ENCODE results near the gene SULF2.

Gene SULF2

DNA sequence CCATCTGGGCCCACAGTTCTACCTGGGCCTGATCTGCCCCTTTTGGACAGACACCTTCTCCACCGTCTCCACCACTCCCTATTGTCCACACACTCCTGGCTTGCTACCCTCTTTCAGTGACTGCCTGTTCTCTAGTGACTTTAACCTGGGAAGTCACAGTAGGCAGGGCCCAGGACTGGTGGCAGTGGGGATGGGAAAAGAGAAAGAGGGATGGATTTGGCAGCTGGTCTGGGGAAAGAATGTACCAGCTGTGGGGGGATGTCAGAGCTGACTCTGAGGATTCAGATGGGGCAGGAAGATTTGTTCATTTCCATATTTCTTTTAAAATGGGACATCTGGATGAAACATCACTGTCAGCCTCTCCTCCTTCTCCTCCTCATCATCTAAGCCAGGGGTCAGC, 85.5 kb downstream of the SULF2 start:
- peak in 1 of 10 donors; percentile 5 for DNase-seq
- intact Hi-C loops (cut with DNase I) = no loop called here

- DNase-seq = peak in 2 of 10 donors; percentile 6 to 44
- intact Hi-C loops (cut with DNase I) = no loop called here
These were observed 87.1 kb downstream of the SULF2 start for GRCh38 chr20:47698142-47698541.

- intact Hi-C loops (cut with DNase I) = no loop called here
- peak in 3 of 10 donors; percentile 48 to 67 (median 60) for DNase-seq
These were observed 88.4 kb downstream of the SULF2 start for GRCh38 chr20:47696856-47697255.

DNA sequence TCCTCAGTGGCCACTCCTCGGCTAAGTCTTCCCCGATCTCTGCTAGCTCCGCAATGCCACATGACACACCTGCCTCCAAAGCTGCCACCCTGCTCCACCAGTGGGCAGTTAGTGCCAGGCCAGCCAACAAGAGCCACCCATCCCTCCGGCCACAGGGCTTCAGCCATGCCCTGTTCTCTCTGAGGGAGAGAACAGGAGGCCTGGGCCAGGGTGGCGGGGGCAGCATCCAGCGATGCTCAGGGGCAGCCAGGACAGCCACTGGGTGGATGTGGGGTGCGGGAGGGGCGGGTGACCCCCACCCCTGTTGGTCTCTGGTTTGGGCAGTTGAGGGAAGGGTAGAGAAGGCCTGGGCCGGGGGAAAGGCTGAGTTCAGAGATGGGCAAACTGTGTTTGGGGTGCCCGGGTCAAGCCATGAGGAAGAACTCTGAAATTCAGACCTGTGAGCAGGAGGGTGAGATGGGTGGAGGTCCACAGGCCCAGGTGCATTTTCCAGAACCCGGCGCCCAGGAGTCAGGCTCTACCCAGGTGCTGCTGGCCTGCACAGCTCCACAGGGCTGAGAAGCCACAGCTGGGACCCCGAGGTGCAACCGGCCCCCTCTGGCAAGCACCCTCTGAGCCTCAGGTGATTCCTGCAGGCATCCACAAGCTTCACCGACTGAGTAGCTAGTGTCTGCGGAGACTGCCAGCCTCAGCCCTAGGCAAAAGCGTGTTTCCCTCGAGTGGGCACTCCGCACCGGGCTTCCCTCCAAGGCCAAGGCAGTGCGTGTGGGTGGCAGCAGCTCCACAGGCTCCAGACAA, 91.1 kb downstream of the SULF2 start:
- intact Hi-C loops (cut with DNase I) = no loop called here
- DNase-seq = peak in 3 of 10 donors; percentile 60 to 69 (median 62)

DNA sequence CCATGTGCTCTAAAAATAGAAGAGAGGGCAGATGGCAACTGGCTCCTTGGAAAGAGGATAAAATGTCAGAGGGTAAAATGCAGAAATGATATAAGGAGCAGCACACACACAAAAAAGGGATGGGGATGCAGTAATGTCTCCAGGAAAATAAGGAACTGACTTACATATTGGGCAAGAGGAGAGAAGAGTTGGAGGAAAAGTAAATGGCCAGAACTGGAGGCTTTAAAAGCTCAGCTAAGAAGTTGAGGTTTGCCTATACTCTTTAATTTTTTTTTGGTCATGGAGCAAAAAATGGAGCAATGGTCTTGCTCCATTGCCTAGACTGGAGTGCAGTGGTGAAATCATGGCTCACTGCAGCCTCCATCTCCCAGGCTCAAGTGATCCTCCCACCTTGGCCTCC, 93.7 kb downstream of the SULF2 start:
- no peak for DNase-seq
- intact Hi-C loops (cut with DNase I) = no loop called here

- no peak for DNase-seq
- intact Hi-C loops (cut with DNase I) = no loop called here
These were observed 95.5 kb downstream of the SULF2 start for GRCh38 chr20:47689731-47690130.

GRCh38 chr20:47688385-47689381, 96.6 kb downstream of the SULF2 start:
- intact Hi-C loops (cut with DNase I) = no loop called here

GRCh38 chr20:47687095-47687987, 97.9 kb downstream of the SULF2 start:
- intact Hi-C loops (cut with DNase I) = no loop called here
- DNase-seq = peak in 3 of 10 donors; percentile 5 to 70 (median 28)

More at GRCh38 chr20:47688385-47689381, 96.6 kb downstream of the SULF2 start:
- DNase-seq = peak in 3 of 10 donors; percentile 47 to 63 (median 48)

DNA sequence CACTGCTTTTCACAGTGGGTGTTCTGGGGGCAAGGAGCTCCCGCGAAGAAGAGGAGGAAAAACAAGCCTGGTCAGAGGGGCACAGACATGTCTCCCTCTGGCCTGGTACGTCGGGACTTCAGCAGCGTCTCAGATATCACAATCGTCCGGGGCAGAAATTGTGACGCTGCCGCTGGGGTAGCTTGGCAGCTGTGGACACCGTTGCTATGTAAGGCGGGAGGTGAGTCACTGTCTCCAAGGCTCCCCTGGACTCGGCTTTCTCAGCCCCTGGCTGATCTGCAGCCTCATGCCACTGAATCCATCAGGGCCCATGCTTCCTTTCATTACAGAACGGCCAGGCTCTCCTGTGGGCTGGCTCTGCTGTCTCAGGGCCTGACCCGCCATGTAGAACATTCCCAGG, 98.7 kb downstream of the SULF2 start:
- DNase-seq = peak in 1 of 10 donors; percentile 67
- intact Hi-C loops (cut with DNase I) = no loop called here

GRCh38 chr20:47684306-47685080, 100.8 kb downstream of the SULF2 start:
- DNase-seq = peak in 3 of 10 donors; percentile 59 to 67 (median 66)
- intact Hi-C loops (cut with DNase I) = no loop called here

GRCh38 chr20:47682916-47683315, 102.4 kb downstream of the SULF2 start:
- peak in 3 of 10 donors; percentile 58 to 78 (median 77) for DNase-seq
- intact Hi-C loops (cut with DNase I) = no loop called here

DNA sequence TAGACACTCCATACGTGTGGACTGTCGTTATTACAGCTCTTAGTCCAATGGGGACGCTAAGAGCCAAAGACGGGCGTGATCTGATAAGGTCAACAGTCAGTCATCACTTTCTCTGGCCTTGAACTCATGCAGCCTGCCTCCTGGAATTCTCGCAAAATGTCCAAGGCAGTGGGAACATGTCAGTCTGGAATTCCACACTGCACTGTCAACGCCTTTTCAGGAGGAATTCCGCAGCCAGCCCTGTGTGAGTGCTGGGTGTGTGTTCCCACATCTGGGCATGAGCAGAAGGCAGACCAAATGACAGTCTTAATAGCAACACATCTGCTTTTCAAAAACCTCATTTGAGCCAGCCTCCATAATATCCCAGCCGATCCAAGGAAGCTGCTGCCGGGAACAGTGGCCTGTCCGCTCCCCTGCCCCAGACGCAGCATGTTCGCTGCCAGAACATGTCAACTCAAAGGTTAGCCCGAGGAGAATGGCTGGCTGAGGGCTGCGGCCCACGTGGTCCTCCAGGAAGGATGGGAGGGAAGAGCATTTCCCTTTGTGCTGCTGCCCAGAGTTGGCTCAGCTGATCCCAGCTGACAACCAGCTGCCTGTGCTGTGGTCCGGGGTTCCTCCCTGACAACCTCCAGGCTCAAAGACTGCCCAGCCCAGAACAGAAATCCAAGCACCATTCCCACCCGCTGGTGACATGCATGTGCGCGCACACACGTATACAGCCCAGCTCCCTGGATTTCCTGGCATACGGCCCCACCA, 103.1 kb downstream of the SULF2 start:
- intact Hi-C loops (cut with DNase I) = no loop called here

GRCh38 chr20:47680804-47681529, 104.3 kb downstream of the SULF2 start:
- DNase-seq = peak in 3 of 10 donors; percentile 9 to 25 (median 21)
- intact Hi-C loops (cut with DNase I) = no loop called here

More for the DNA sequence above, 103.1 kb downstream of the SULF2 start:
- DNase-seq = peak in 5 of 10 donors; percentile 23 to 85 (median 72)

DNA sequence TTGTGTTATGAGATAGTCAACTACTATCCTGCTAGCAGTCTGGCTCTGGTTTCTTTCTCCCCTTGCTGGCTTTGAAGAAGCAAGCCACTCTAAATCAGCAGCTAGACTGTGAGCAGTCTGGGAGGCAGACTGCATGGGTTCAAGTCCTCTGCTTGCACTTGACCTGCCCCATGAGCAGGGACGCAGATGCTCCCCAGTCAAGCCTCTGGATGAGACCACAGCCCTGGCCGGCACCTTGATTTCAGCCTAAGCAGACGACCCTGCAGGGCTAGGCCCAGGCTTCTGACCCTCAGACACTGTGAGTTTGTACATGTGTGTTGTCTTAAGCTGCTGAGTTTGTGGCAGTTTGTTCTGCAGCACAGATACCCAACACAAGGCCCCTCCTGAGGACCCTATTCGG, 105.8 kb downstream of the SULF2 start:
- peak in 2 of 10 donors; percentile 48 to 59 for DNase-seq
- intact Hi-C loops (cut with DNase I) = no loop called here

- intact Hi-C loops (cut with DNase I) = no loop called here
- DNase-seq = peak in 2 of 10 donors; percentile 78 to 81
These were observed 106.7 kb downstream of the SULF2 start for GRCh38 chr20:47678536-47678935.

DNA sequence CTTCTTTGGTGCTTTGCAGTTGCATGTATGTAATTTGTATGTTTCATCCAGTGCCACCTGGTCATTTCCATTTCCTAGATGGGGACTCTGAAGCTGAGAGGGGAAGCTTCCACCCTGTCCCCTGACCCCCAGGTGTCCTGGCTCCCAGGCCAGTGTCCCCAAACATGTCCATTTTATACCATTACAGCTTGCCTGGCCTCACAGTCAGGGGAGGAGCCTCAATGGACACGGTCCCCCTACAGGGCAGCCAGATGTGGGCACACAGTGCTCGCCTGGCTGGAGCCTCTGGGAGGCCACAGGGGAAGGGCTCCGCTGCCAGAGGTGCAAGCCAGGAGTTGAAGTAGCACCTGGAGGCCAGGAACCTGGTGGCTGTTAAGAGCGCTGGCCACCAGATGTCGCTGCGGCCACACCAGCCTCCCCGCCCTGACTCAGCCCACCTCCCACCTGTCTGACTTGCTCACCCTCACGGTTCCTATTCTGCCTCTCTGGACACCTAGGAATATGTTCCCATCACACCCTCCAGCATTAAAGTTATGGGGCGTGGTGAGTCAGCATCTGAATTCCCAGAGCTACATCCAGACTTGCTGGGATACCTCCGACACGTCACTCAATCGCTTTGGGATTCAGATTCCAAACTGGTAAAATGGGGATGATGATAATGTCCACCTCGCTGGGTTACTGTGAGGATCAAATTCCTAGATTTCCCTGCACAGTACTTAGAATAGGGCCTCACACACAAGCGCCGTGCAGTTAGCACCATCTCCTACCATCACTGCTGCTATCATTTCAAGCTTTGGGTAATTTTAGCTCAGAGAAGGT, 107.4 kb downstream of the SULF2 start:
- DNase-seq = peak in 6 of 10 donors; percentile 30 to 91 (median 44)
- intact Hi-C loops (cut with DNase I) = no loop called here
